PFSK-1 (cell line): ENCODE measurements around the gene PIK3C2B.

Experiments used
- POLR2AphosphoS5 ChIP-seq: IDR thresholded peaks from 2 replicates; pipeline ENCODE4 v1.6.1; 2012; ENCODE audit warnings: low read depth, mild to moderate bottlenecking, control low read depth, low read length, moderate library complexity
- REST ChIP-seq, 2 experiments: IDR thresholded peaks; 2 replicates each; pipeline versions ENCODE4 v1.6.1 to v1.8.0; 2011 to 2012; ENCODE audit warnings: low read depth in 2 of 2, low read length in 2 of 2, control low read depth in 1 of 2, inconsistent platforms in 1 of 2, mild to moderate bottlenecking in 1 of 2, moderate library complexity in 1 of 2; ENCODE audit not compliant: insufficient read depth in 1 of 2
- SIN3A ChIP-seq: IDR thresholded peaks from 2 replicates; pipeline ENCODE4 v1.6.1; 2012; ENCODE audit warnings: mild to moderate bottlenecking, low read length, moderate library complexity, borderline replicate concordance; ENCODE audit not compliant: insufficient read depth

- no peak for TF ChIP-seq REST (IDR thresholded peaks at IDR 0.05; ENCODE audit: insufficient read depth in 1 of 2, low read depth in 2 of 2, low read length in 2 of 2)
- no peak for TF ChIP-seq POLR2AphosphoS5
- no peak for TF ChIP-seq SIN3A
Observed at GRCh38 chr1:204530932-204531331, 36.3 kb upstream of the PIK3C2B start.
